H9 (cell line): Measurements from ENCODE around the gene TENM3. TPM values are rescaled to one million over a fixed set of nuclear protein-coding genes. Genes with fewer than 3 reads are reported as not detected.

ENCODE experiments used
- DNase-seq: peaks from one replicate; pipeline ENCODE4 v3.0.0-alpha.2; 2017
- H2AFZ ChIP-seq: one replicate; pipeline ENCODE4 v1.6.1; 2013; ENCODE audit warnings: mild to moderate bottlenecking, low read length, control low read depth, moderate library complexity
- H2AK5ac ChIP-seq: 2 replicates; pipeline ENCODE4 v1.6.1; 2013; ENCODE audit warnings: low read length, control low read depth, mixed read lengths; ENCODE audit not compliant: insufficient read length
- H2BK120ac ChIP-seq: one replicate; pipeline ENCODE4 v1.6.1; 2013; ENCODE audit warnings: low read depth, mild to moderate bottlenecking, low read length, control low read depth, inconsistent platforms; ENCODE audit not compliant: poor library complexity, severe bottlenecking
- H2BK12ac ChIP-seq: 2 replicates; pipeline ENCODE4 v1.6.1; 2013; ENCODE audit warnings: low read length, control low read depth, mixed read lengths, low read depth; ENCODE audit not compliant: insufficient read length
- H2BK15ac ChIP-seq: 2 replicates; pipeline ENCODE4 v1.6.1; 2013; ENCODE audit warnings: low read depth, low read length, control low read depth
- H2BK20ac ChIP-seq: one replicate; pipeline ENCODE4 v1.6.1; 2013; ENCODE audit warnings: low read depth, mild to moderate bottlenecking, low read length, control low read depth, inconsistent platforms; ENCODE audit not compliant: poor library complexity, severe bottlenecking
- H2BK5ac ChIP-seq: 2 replicates; pipeline ENCODE4 v1.6.1; 2013; ENCODE audit warnings: low read length, control low read depth, mixed read lengths; ENCODE audit not compliant: insufficient read length
- H3K14ac ChIP-seq: 2 replicates; pipeline ENCODE4 v1.6.1; 2013; ENCODE audit warnings: low read length, control low read depth; ENCODE audit not compliant: insufficient read depth
- H3K18ac ChIP-seq: 2 replicates; pipeline ENCODE4 v1.6.1; 2013; ENCODE audit warnings: low read depth, mild to moderate bottlenecking, mixed read lengths, low read length, control low read depth; ENCODE audit not compliant: insufficient read length
- H3K23ac ChIP-seq: 2 replicates; pipeline ENCODE4 v1.6.1; 2013; ENCODE audit warnings: low read length, control low read depth, mixed read lengths, low read depth; ENCODE audit not compliant: insufficient read length
- H3K23me2 ChIP-seq: 2 replicates; pipeline ENCODE4 v1.6.1; 2013; ENCODE audit warnings: low read depth, mild to moderate bottlenecking, mixed read lengths, low read length, control low read depth; ENCODE audit not compliant: insufficient read length, poor library complexity, severe bottlenecking
- H3K27ac ChIP-seq: 2 replicates; pipeline ENCODE4 v1.5.1; 2013; ENCODE audit warnings: low read length, control low read depth, mixed read lengths, low read depth; ENCODE audit not compliant: insufficient read length
- H3K27me3 ChIP-seq: 2 replicates; pipeline ENCODE4 v1.6.1; 2013; ENCODE audit warnings: low read length, control low read depth, inconsistent platforms; ENCODE audit not compliant: insufficient read depth
- H3K4ac ChIP-seq: 2 replicates; pipeline ENCODE4 v1.6.1; 2013; ENCODE audit warnings: low read depth, mild to moderate bottlenecking, control low read depth, inconsistent platforms, low read length, moderate library complexity
- H3K4me1 ChIP-seq: 2 replicates; pipeline ENCODE4 v1.6.1; 2013; ENCODE audit warnings: low read length, control low read depth, inconsistent platforms; ENCODE audit not compliant: insufficient read depth
- H3K4me2 ChIP-seq: 2 replicates; pipeline ENCODE4 v1.6.1; 2013; ENCODE audit warnings: low read length, control low read depth, mixed read lengths; ENCODE audit not compliant: insufficient read length, insufficient read depth
- H3K56ac ChIP-seq: 2 replicates; pipeline ENCODE4 v1.6.1; 2013; ENCODE audit warnings: low read depth, mild to moderate bottlenecking, mixed read lengths, low read length, control low read depth; ENCODE audit not compliant: insufficient read length
- H3K79me1 ChIP-seq: 2 replicates; pipeline ENCODE4 v1.6.1; 2013; ENCODE audit warnings: low read depth, mild to moderate bottlenecking, moderate library complexity, low read length, control low read depth, inconsistent platforms; ENCODE audit not compliant: insufficient read depth, poor library complexity, severe bottlenecking
- H3K79me2 ChIP-seq: 2 replicates; pipeline ENCODE4 v1.6.1; 2013; ENCODE audit warnings: low read length, control low read depth, inconsistent platforms; ENCODE audit not compliant: insufficient read depth
- H3K9ac ChIP-seq: 2 replicates; pipeline ENCODE4 v1.6.1; 2013; ENCODE audit warnings: low read length, control low read depth, mixed read lengths; ENCODE audit not compliant: insufficient read length; ENCODE audit errors: extremely low read depth
- H3K9me3 ChIP-seq: one replicate; pipeline ENCODE4 v1.6.1; 2013; ENCODE audit warnings: low read depth, low read length, inconsistent platforms; ENCODE audit not compliant: control insufficient read depth
- H3T11ph ChIP-seq: one replicate; pipeline ENCODE4 v1.6.1; 2013; ENCODE audit warnings: mild to moderate bottlenecking, low read length, control low read depth, inconsistent platforms
- H4K20me1 ChIP-seq: one replicate; pipeline ENCODE4 v1.6.1; 2013; ENCODE audit not compliant: control insufficient read depth, insufficient read length, insufficient read depth
- H4K5ac ChIP-seq: 2 replicates; pipeline ENCODE4 v1.6.1; 2013; ENCODE audit warnings: low read depth, mild to moderate bottlenecking, mixed read lengths, low read length, control low read depth; ENCODE audit not compliant: insufficient read length
- H4K8ac ChIP-seq: replicated peaks from 2 replicates; pipeline ENCODE4 v1.6.1; 2013; ENCODE audit warnings: low read length, control low read depth, mixed read lengths, low read depth; ENCODE audit not compliant: insufficient read length
- H4K91ac ChIP-seq: 2 replicates; pipeline ENCODE4 v1.6.1; 2013; ENCODE audit warnings: low read depth, mild to moderate bottlenecking, moderate library complexity, mixed read lengths, low read length, control low read depth; ENCODE audit not compliant: insufficient read length
- H3K27ac Mint-ChIP-seq, 3 experiments: 2 replicates in 2 of 3; 3 replicates in 1 of 3; pipeline ENCODE4 v1.8.0; 2020 to 2021; ENCODE audit warnings: mixed read lengths in 3 of 3, mild to moderate bottlenecking in 1 of 3, moderate library complexity in 1 of 3
- H3K27me3 Mint-ChIP-seq: 2 replicates; pipeline ENCODE4 v1.8.0; 2021; ENCODE audit warnings: low read depth, mild to moderate bottlenecking, moderate library complexity, mixed read lengths
- H3K36me3 Mint-ChIP-seq, 3 experiments: 2 replicates in 2 of 3; 3 replicates in 1 of 3; pipeline ENCODE4 v1.8.0; 2020 to 2021; ENCODE audit warnings: low read depth in 3 of 3, mixed read lengths in 3 of 3; ENCODE audit not compliant: insufficient read depth in 1 of 3
- H3K4me1 Mint-ChIP-seq, 2 experiments: 2 replicates each; pipeline ENCODE4 v1.8.0; 2020; ENCODE audit warnings: mixed read lengths in 2 of 2
- H3K4me3 Mint-ChIP-seq, 2 experiments: 2 replicates in 1 of 2; 3 replicates in 1 of 2; pipeline ENCODE4 v1.8.0; 2020 to 2021; ENCODE audit warnings: mild to moderate bottlenecking in 2 of 2, mixed read lengths in 2 of 2, moderate library complexity in 1 of 2
- H3K9me3 Mint-ChIP-seq, 2 experiments: 2 replicates in 1 of 2; 3 replicates in 1 of 2; pipeline ENCODE4 v1.8.0; 2020; ENCODE audit warnings: mild to moderate bottlenecking in 2 of 2, mixed read lengths in 2 of 2, moderate library complexity in 1 of 2
- CTCF ChIP-seq: fragments of 200-600 bp; sonication (generic); conservative IDR thresholded peaks from 3 replicates; pipeline ENCODE4 v1.8.0; 2021; ENCODE audit warnings: antibody characterized with exemption, mild to moderate bottlenecking
- WGBS: extraction: QIAGEN DNeasy Blood & Tissue Kit; methylation state at CpG from one replicate; pipeline ENCODE4 v1.1.7; 2013; ENCODE audit warnings: missing lambda C conversion rate, low lambda C conversion rate, mixed read lengths; ENCODE audit not compliant: insufficient read length; ENCODE audit errors: extremely low coverage; 5-methylcytosine and 5-hydroxymethylcytosine counted together
- total RNA-seq: library from RNA; stranded (reverse); gene quantifications from 2 replicates; pipeline ENCODE4 v1.2.1, GENCODE V29; 2021

The TENM3 gene
- total RNA-seq, 1 experiment from 2014 or later: 49.6 TPM

- no peak overlapping the region for H3K27ac ChIP-seq
- H2BK20ac ChIP-seq: no peak overlapping the region
- no peak for TF ChIP-seq CTCF
- no peak overlapping the region for H2BK120ac ChIP-seq
- H3K23me2 ChIP-seq: no peaks in the 10 kb centered on the region
- no peak overlapping the region for H4K8ac ChIP-seq
- H3K18ac ChIP-seq: no peak overlapping the region
- Mint-ChIP-seq H3K4me3 (no peak overlapping the region), H3K4me1 (peaks cover 0 to 3% of the 10 kb centered on the region in 2 experiments; a peak in 1 of 4 replicates), H3K27ac (peak overlapping the region in 1 of 3 experiments; percentile 5; a peak in 1 of 7 replicates), H3K27me3 (no peaks in the 10 kb centered on the region), H3K36me3 (peaks cover 0 to 8% (median 7%) of the 10 kb centered on the region in 3 experiments; a peak in 2 of 7 replicates), H3K9me3 (no peaks in the 10 kb centered on the region)
- no peaks in the 10 kb centered on the region for H3K79me2 ChIP-seq
- DNase-seq: no peak
- no peak overlapping the region for H2AFZ ChIP-seq
- H3K4me1 ChIP-seq: no peaks in the 10 kb centered on the region
- H3K9ac ChIP-seq: no peak overlapping the region
- no peak overlapping the region for H3K23ac ChIP-seq
- H4K5ac ChIP-seq: no peak overlapping the region
- no peaks in the 10 kb centered on the region for H3K79me1 ChIP-seq
- H2BK15ac ChIP-seq: no peak overlapping the region
- no peak overlapping the region for H3K4ac ChIP-seq
- no peak overlapping the region for H2BK5ac ChIP-seq
- H3K27me3 ChIP-seq: no peaks in the 10 kb centered on the region
- H3K9me3 ChIP-seq: no peaks in the 10 kb centered on the region
- no CpG with 5 or more reads among the region's 7 CpGs for WGBS
- no peak overlapping the region for H3K14ac ChIP-seq
- no peak overlapping the region for H3K56ac ChIP-seq
- H3K4me2 ChIP-seq: no peak overlapping the region
- no peak overlapping the region for H3T11ph ChIP-seq
- no peaks in the 10 kb centered on the region for H4K20me1 ChIP-seq
- H4K91ac ChIP-seq: no peak overlapping the region
- no peak overlapping the region for H2BK12ac ChIP-seq
- H2AK5ac ChIP-seq: no peak overlapping the region
Measured at GRCh38 chr4:182400790-182401189, 157.6 kb downstream of the TENM3 start.
